Hematopoietic multipotent progenitor cell (in vitro differentiated cells): ENCODE data around the gene CLEC4D. TPM values are rescaled to one million over a fixed set of nuclear protein-coding genes. Genes with fewer than 3 reads are reported as not detected.
A peak's percentile ranks its signal among the peaks of the same experiment; 100 is the strongest.
"Not testable (repeated sequence)": the region's sequence is repeated elsewhere in the genome, so short reads cannot be mapped to it uniquely, and the experiment has no call there.

Experiments used
- DNase-seq, 3 donors: peaks; one replicate each; pipeline ENCODE4 v3.0.0-alpha.2; 2011 to 2015; ENCODE audit warnings: low read depth in 2 of 3, low spot score in 2 of 3
- total RNA-seq: library from RNA; depleted of rRNA; stranded (reverse); fragments of >200 nt; gene quantifications from one replicate; pipeline ENCODE4 v1.2.3, GENCODE V29; 2012

Gene CLEC4D
- total RNA-seq: under 0.01 TPM

DNA sequence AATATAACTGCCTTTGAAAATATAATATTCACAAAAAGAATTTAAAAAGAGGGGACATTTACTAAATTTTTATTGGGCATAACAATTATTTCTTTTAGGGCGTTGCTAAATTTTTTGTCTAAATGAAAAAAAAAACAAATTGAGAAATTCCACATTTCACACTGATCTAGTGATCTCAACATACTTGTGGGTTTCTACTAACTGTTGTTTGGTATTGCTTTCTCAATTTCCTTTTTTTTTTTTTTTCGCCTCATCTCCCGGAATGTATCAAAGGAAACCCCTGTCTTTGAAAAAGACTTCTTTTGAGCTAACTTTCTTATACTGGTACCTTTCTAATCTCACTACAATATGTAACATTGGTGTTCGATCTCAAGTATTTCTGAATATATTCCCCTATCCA is at the start of gene CLEC4D:
Gene CLEC4D (plus strand): TSS at position 248 of the 400 bp plus-strand sequence. CDS start 230 bp downstream, outside the sequence.
- DNase-seq: no peak

GRCh38 chr12:8465301-8465996 is 47.9 kb upstream of the CLEC4D start:
- no peak for DNase-seq

DNA sequence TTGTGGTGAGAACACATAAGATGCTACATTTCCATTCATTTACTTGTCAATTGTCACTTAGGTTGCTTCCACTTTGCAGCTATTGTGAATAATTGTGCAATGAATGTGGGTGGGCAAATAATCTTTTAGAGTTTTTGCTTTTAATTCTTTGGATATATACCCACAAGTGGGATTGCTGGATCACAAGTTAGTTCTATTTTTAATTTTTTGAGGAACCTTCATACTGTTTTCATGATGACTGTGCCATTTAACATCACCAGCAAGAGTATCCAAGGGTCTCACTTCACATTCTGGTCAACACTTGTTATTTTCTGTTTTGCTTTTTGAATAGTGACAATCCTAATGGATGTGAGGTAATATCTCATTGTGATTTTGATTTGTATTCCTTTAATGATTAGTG is 47.1 kb upstream of the CLEC4D start:
- no peak for DNase-seq

DNA sequence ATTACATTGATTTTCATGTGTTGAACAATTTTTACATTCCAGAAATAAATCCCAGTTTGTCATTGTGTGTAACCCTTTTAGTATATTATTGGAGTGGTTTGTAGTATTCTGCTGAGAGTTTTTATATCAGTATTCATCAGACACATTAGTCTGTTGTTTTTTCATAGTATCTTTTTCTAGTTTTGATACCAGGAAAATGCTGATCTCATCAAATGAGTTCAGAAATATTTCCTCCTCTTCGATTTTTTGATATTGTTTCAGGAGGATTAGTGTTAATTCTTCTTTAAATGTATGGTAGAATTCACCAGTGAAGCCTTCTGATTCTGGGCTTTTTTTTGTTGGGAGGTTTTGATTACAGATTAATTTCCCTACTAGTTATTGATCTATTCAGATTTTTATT is 42.2 kb upstream of the CLEC4D start:
- DNase-seq: no peak

GRCh38 chr12:8475508-8476203 is 37.6 kb upstream of the CLEC4D start:
- no peak for DNase-seq

- DNase-seq: no peak
Observed at GRCh38 chr12:8482571-8483061, 30.7 kb upstream of the CLEC4D start.

DNA sequence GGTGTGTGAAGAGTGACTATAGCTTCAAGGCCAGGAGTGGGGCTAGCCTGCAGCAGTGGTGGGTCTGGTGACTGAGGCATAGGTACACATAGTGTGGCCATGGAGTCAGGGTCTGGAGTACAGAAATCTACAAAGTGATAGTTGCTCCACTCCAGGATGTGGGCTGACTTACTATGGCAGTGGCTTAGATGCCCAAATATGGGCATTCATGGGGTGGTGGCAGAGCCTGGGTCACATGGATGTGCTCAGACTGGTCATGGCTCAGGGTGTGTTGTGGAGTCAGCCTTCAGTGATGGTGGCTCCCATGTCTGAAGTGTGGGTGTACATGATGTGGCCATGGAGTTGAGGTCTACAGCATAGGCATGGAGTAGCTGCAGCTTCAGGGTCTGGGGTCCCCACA is 30.2 kb upstream of the CLEC4D start:
- DNase-seq: no peak

GRCh38 chr12:8491646-8492530 is 21.4 kb upstream of the CLEC4D start:
- no peak for DNase-seq

DNA sequence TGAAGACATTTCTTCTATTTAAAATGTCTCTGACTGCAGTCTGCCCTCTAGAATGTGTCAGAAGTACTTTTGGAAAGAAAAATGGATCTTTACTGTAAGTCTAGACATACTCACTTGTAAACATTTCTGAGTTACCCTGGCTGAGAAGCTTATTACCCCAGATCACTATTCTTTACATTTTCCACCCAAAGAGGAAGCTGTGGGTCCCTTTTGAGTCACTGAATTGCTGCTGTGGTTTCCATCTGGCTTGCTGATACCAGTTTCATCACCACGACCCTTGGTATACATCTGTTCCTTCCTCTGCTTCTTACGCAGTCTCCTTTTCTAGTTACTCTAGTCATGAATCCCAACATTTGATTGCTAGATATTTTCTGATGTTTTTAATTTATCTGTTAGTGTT is 20.2 kb upstream of the CLEC4D start:
- peak in 2 of 3 donors; percentile 85 to 93 for DNase-seq

DNA sequence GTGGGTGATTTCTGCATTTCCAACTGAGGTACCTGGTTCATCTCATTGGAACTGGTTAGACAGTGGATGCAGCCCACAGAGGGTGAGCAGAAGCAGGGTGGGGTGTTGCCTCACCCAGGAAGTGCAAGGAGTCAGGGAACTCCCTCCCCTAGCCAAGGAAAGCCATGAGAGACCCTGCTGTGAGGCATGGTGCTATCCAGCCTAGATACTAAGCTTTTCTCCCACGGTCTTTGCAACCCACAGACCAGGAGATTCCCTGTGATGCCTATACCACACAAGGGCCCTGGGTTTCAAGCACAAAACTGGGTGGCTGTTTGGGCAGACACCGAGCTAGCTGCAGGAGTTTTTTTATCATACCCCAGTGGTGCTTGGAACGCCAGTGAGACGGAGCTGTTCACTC is 17.6 kb upstream of the CLEC4D start:
- not testable (repeated sequence) for DNase-seq

DNA sequence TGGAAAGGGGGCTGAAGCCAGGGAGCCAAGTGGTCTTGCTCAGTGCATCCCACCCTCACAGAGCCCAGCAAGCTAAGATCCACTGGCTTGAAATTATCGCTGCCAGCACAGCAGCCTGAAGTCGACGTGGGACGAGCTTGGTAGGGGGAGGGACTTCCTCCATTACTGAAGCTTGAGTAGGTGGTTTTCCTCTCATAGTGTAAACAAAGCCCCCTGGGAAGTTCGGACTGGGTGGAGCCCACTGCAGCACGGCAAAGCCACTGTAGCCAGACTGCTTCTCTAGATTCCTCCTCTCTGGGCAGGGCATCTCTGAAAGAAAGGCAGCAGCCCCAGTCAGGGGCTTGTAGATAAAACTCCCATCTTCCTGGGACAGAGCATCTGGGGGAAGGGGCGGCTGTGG is 17.2 kb upstream of the CLEC4D start:
- not testable (repeated sequence) for DNase-seq

DNA sequence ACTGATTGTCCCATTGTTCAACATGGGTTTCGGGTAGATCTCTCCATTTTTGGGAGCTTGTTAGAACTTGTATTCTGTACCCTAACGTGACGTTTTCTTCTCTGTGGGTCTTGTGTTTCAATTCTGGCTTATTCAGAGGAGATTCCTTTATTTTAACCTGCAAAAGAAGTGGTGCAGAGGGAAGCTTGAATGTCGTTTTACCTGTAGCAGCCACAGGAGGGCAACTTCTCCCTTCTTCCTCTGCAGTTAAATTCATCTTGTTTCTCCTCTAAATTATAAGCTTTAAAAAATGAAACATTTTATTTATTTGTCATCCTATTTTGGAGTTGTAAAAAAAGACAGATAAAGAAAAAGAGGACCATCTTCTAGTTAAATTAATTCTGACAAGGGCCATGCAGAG is 13.7 kb upstream of the CLEC4D start:
- DNase-seq: peak in 1 of 3 donors; percentile 34

DNA sequence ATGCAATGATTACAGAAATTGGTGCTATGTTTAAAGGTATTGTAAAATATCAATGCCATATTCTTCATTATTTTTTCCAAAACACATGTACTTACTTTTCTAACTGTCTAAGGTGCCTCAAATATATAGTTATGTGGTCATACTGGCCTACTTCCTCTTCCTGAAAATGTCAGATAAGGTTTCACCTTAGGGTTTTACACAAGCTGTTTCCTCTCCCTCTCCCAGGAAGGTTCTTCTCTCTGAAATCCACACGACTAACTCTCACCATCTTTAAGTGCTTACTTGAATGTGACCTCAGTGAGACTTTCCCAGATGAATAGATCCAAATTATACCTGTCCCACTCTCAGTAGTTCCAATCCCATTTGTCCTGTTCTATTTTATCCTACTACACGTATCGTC is 11.6 kb upstream of the CLEC4D start:
- DNase-seq: peak in 2 of 3 donors; percentile 50 to 79

- no peak for DNase-seq
Observed at GRCh38 chr12:8504351-8504750, 9.0 kb upstream of the CLEC4D start.

DNA sequence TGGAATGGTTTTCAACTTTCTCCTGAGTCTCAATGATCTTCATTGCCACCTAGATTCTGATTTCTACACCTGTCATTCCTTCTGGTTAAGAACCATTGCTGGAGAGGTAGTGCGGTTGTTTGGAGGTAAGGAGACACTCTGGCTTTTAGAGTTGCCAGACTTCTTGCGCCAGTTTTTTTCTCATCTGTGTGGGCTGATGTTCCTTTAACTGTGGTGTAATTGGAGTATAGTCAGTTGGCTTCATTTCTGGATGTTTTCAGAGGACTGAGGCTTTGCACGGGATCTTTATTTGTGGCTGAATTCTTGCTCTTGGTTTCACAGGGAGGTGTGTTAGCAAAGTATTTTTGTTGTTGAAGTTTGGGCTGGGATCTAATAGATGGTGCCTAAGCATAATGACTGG is 5.7 kb upstream of the CLEC4D start:
- DNase-seq: no peak

GRCh38 chr12:8508223-8508622 is 5.1 kb upstream of the CLEC4D start:
- no peak for DNase-seq

GRCh38 chr12:8508910-8509841 is 4.1 kb upstream of the CLEC4D start:
- no peak for DNase-seq

DNA sequence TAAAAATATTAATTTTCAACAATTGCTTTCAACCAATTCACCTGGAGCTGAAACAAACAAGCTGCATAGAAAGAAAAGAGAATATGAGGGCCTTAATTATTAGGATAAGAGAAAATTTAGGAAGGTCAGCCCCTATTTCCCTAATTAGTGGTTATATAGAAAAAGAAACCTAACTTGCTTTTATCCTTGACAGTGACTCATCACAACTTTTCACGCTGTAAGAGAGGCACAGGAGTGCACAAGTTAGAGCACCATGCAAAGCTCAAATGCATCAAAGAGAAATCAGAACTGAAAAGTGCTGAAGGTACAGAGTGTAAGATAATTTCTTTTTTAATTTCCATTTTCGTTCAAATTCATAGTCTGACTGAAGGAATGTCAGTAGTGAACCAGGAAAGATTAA is 4.7 kb downstream of the CLEC4D start:
- no peak for DNase-seq

DNA sequence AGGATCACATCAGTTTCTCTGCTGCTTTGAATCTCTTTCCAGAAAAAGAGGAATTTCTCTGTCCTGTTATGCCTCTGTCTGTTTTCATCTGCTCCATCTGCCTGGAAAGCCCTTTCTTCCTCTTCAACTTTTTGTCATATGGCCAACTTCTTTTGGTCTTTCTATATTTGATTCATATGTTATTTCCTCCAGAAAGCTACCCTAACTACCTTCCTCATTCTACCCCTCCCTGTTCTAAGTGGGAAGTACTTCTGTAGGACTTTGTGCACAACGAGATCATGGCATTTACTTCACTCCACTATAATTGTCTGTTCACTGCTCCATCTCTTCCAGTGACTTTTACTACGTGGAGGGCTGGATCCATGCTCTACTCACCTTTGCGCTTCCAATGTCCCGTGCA is 5.9 kb downstream of the CLEC4D start:
- DNase-seq: peak in 1 of 3 donors; percentile 16
